Skin of body (tissue), 2 donors: ENCODE results near the gene NECAB3. TPM values are rescaled to one million over a fixed set of nuclear protein-coding genes. Genes with fewer than 3 reads are reported as not detected.
"Not testable (repeated sequence)": the region's sequence is repeated elsewhere in the genome, so short reads cannot be mapped to it uniquely, and the experiment has no call there.

ENCODE experiments used
- DNase-seq: peaks from one replicate; lab custom pipeline; 2025; lab: John Stamatoyannopoulos, UW
- total RNA-seq: library from RNA; depleted of rRNA; stranded (reverse); fragments of >200 nt; gene quantifications from one replicate; pipeline ENCODE4 v1.2.3, GENCODE V29; 2014

Gene NECAB3, protein sequence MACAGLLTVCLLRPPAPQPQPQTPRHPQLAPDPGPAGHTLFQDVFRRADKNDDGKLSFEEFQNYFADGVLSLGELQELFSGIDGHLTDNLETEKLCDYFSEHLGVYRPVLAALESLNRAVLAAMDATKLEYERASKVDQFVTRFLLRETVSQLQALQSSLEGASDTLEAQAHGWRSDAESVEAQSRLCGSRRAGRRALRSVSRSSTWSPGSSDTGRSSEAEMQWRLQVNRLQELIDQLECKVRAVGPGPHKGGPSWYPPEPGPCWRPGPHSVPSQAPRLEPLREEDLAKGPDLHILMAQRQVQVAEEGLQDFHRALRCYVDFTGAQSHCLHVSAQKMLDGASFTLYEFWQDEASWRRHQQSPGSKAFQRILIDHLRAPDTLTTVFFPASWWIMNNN
- total RNA-seq = 20.5 TPM

DNA sequence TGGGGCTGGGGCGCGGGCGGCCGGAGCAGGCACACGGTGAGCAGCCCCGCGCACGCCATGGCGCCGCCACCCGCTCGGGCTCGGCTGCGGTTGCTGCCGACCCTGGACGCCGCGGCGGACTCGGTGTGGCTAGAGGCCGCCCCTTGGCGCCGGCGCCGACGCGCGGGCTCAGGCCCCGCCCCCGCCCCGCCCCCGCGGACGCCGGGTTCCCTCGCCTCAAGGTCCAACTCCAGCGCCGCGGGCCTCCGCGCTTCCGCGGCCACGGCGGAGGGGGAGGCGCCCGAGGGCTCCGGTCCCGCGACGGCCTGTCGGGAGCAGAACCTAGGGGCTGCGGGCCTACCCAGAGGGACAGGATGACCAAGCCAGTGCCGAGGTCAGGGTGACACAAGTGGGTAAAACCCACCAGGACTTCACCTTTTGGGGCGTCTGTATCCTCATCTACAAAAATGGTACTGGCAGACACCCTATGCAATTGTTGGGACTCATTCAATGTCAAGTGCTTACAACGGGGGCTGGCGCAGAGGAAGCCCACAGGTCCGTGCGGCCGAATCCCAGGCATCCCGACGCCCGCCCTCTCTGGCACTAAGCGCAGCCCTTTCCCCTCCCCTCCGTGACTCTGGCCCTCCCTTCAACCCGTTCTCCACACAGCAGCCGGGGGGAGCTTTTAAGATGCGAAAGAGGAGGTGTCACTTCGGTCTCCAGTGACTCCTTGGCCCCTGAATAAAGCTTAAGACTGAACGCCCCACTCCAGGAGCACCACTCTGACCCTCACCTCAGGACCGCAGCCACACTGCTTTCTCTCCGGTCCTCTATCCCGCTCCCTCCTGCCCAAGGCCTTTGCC, at the start of gene NECAB3:
TSS of gene NECAB3 (minus strand) at position 135 of the 842 bp plus-strand sequence. CDS start at position 59, 76 bp downstream.
- peak; percentile 68 for DNase-seq

DNA sequence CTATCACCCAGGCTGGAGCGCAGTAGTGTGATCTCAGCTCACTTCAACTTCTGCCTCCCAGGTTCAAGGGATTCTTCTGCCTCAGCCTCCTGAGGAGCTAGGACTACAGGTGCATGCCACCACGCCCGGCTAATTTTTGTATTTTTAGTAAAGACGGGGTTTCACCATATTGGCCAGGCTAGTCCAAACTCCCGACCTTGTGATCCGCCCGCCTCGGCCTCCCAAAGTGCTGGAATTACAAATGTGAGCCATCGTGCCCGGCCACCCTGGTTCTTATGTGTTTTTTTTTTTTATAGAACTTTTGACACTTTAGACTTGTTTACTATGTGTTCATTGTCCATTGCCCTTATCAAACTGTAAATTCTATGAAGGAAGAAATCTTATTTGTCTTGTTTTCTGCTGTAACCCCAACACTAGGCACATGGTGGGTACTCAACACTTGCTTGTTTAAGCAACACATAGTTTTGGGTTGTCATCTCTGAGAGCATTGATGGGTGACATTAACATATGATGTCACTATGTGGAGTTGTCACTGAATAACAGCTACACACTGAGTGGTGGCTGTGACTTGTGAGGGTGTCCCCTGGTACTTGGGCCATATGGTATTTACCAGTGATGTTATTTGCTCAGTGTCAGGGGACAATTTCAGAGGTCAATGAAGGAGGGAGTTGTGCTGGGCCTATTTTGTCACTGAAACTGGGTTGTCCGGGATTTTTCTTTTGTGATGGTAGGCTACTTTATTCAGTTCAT, 47.3 kb upstream of the NECAB3 start:
- no peak for DNase-seq

DNA sequence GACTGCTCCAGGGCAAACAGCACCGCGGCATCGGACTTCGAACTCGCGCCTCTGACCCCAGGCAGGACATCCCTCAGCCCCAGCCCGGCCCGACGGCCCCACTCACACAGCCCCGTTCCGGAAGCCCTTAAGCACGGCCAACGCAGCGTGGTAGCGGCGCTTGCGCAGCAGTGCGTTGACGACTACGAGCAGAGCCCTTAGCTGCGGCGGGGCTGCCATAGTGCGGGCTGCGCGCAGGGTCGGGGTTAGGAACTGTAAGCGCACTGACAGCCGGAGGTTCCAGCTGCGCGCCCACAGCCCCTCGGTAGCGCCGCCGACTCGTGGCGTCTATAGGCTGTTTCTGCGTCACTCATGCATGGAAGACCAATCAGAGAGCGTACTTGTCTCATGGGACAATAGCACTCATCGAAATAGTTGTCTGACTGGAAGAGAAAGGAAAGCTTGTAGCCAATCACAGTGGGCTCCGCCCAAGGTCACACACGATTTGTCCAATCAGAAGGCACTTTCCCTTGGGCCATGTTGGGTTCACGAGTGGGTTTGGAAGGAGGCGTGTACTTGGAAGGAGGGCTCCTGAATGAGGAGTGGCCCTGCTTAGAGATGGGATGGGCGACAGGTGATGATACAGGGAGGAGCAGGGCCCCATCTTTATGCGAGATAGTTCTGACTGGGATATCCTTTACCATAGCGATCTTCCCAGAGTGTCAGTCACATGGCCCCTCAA, 45.9 kb upstream of the NECAB3 start, which contains the start of gene PXMP4:
TSS of gene PXMP4 (minus strand) at position 322 of the 721 bp plus-strand sequence. CDS start at position 219, 103 bp downstream.
- DNase-seq = peak; percentile 99

DNA sequence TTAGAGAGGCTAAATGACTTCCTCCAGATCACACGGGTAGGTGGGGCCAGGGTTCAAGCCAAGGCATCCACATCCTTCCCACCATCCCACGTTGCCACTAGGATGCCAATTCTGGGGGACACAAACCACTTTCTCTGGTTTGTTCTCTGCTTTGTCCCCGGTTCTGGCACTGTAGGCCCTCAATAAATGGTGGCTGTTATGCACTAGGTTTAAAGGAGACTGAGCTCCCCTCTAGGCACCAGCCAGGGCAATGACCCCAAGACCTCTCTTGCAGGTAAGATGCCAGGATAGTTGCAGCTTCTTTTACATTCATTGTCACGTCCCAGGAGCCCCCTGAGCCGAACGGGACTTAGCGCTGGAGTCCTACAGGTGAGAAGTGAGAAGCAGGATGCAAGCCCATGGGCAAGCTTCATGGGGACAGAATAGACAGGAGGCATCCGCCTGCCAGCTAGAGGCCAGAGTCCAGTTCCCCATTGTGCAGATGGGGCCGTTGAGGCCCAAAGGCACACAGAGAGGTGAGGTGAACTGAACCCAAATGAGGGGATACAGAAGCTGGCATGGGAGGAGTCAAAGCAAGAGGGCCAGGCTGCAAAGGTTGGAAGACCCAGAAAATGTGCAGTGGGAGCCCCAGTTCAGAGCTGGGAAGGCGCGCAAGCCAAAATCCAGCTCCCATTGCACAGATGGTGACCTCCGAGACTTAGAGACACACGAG, 45.2 kb upstream of the NECAB3 start:
- DNase-seq = no peak

DNA sequence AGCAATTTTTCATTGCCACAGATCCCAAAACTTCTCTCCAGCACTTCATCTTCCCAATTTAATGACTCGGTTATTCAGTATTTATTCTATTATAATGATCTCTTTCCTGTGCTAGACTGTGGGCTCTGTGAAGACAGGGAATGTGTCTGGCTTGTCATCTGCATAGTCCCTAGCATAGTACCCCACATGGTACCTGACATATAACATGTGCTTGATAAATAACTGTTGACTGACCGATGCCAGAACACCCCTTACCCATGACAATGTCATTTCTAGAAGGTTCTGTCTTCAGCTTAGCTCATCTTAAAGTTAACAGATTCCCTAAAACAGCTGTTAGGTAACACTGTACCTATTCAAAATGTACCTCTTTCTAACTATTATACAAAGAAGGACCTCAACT, 42.3 kb upstream of the NECAB3 start:
- DNase-seq = no peak

DNA sequence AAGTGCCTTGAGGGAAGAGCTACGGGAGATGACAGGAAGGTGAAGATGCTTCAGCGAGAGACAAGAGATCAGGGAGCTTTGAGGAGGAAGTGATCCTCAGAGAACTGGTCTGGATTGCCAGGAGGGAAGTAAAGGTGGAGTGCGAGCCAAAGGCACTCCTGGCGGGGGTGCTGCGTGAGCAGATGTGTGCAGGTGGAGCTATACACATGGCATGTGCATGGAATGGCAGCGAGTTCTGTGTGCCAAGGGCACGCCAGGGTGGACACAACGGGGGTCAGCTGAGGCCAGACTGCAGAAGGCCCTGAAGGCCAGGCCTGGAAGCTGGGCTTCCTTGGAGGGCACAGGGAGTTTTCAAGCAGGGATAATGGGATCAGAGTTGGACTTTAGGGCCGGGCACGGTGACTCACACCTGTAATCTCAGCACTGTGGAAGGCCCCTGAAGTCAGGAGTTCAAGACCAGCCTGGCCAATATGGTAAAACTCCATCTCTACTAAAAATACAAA, 39.7 kb upstream of the NECAB3 start:
- DNase-seq = no peak

DNA sequence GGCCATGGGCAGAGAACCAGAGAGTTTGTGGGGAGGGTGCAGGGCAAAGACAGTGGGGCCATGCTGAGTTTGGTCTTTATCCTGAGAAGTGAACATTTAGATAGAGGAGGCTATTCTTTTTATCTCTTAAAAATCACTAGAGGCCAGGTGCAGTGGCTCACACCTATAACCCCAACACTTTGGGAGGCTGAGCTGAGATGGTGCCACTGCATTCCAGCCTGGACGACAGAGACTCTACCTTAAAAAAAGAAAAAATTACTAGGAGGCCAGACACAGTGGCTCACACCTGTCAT, 37.2 kb upstream of the NECAB3 start:
- DNase-seq = no peak

DNA sequence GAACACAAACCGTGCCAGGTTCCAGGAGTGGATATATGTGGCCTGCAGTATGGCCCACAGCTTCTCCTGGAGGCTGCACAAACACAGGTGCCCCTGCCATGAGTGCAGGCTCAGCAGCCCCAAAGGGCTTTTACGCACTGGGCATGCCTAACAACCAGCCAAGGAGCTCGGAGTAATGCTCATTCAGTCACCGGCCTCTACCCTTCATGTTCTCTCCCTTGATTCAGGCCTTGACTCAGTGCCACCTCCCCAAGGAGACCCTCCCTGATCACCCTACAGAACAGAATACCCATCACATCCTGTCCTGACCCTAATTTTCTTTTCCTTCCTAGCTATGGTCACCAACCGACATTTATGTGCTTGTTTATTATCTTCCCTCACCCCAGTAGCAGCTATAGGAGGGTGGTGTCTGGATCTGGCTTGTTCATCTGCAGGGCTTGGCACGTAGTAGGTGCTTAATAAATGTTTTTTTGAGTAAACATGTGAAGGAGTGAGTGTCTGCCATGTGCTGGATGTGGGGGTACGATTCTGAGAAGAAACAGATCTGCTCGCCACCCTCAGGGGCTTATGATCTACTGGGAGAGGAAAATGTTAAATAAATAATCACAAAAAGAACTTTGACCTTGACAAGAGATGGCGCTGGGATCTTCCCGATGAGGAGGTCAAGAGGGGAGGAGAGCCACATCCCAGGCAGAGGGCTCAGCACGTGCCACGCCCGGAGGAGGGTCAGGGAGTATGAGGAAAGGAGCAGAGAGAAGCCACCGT, 36.6 kb upstream of the NECAB3 start:
- DNase-seq = no peak

DNA sequence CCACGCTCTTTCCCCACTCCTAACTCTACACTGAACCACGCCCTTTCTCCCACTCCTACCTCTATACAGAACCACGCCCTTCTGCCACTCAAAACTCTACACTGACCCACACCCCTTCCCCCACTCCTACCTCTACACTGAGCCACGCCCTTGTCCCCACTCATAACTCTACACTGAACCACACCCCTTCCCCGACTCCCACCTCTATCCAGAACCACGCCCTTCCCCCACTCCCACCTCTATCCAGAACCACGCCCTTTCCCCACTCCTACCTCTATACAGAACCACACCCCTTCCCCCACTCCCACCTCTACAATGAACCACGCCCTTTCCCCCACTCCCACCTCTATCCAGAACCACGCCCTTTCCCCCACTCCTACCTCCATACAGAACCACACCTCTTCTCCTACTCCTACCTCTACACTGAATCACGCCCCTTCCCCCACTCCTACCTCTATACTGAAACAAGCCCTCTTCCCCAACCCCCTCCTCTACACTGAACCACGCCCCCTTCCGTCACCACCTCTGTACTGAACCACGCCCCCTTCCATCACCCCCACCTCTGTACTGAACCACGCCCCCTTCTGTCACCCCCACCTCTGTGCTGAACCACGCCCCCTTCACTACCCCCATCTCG, 35.8 kb upstream of the NECAB3 start:
- no peak for DNase-seq

DNA sequence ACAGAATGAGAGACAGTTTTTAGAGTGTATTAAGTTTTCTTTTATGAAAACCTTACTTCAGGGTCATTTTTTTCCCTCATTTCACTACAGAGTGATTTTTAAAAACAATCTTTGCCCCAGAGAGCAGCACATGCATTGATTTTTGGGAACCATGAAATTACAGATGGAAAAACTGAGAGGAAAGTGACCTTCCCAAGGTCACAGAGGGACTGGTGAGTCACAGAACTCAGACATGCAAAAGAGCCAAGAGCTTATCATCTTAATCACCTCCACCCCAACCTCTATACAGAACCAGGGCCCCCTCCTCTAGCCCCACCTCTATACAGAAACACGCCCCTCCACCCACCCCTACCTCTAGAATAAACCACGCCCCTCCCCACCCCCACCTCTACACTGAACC, 35.2 kb upstream of the NECAB3 start:
- DNase-seq = no peak

DNA sequence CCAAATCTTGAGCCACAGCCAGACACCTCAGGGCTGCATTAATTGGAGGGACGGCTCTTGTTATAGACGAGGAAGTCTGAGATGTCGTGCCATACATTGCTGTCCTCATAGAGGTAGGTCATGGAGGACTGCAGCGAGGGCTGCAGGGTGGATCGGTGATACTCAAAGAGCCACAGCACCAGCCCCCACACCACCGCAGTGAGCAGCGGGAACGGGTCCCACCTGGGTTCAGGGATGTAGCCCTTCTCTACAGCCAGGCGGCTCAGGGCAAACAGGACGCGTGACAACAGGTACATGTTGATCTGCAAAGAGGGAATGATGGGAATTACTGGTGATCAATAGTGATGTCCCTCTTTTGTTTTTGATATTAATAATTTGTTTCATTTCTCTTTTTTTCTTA, 33.4 kb upstream of the NECAB3 start:
- no peak for DNase-seq

DNA sequence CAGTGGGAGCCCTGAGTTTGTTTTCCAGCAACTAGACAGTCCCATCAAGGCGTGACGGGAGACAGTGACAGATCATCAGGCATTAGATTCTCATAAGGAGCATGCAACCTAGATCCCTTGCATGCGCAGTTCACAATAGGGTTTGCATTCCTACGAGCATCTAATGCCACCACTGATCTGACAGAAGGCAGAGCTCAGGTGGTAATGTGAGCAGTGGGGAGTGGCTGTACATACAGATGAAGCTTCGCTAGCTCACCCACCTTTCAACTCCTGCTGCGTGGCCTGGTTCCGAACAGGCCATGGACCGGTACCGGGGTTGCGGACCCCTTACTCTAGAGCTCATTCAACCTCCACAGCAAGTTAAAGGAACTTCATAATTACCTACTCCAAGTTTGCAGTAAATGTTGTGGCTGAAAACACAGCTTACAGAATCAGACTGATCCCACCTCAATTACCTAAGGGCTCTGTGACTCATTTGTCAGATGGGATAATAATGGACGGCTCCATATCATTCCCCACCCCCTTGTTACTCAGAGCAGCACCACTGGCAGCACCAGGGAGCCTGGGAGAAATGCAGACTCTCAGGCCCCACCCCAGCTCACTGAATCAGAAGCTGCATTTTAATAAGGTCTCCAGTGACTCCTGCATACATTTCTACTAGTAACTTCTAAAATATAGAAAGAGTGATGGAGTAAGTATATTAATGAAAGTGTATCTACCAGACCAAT, 30.1 kb upstream of the NECAB3 start:
- DNase-seq = no peak

DNA sequence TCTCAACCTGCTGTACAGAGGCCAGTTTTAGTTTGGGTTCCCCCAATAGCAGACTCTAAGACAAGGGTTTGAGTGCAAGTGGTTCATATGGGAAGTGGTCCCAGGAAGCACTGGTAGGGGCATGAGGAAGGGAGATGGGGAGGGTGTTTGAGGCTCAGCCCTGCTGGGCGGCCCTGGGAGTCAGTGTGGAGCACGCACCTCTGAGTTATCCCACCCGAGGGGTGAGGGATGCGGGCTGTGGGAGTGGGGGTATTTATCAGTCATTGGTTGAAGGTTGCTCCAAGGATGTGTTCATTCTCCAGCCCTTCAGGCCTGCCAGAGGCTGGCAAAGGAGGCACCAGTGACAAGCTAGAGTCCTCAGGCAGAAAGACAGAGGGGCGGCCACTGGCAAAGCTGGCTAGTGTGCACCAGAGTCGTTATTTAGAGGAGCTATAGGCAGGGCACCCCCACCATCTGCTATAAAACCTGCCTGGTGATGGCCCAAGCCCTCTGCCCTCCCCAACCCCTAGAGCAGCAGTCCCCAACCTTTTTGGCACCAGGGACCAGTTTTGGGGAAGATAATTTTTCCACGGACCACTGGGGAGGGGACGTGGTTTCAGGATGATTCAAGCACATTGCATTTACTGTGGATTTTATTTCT, 29.4 kb upstream of the NECAB3 start:
- no peak for DNase-seq

DNA sequence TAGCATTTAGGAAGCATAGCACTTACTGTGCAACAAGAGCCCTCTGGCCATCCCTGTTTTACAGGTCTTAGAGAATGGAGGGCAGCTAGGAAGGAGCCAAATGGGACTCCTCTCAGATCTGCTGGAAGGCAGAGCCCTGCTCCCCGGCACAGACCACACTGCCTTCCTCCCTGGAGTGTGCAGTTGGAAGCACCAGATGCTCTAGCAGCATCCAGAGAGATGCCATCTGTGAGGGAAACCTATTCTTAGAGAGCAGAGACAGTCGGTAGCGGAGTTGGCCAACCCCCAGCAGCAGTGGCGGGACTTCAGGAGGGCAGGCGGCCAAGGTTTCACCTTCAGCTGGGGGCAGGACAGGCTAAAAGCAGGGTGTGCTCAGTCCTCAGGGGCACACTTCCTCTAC, 28.6 kb upstream of the NECAB3 start:
- DNase-seq = no peak

DNA sequence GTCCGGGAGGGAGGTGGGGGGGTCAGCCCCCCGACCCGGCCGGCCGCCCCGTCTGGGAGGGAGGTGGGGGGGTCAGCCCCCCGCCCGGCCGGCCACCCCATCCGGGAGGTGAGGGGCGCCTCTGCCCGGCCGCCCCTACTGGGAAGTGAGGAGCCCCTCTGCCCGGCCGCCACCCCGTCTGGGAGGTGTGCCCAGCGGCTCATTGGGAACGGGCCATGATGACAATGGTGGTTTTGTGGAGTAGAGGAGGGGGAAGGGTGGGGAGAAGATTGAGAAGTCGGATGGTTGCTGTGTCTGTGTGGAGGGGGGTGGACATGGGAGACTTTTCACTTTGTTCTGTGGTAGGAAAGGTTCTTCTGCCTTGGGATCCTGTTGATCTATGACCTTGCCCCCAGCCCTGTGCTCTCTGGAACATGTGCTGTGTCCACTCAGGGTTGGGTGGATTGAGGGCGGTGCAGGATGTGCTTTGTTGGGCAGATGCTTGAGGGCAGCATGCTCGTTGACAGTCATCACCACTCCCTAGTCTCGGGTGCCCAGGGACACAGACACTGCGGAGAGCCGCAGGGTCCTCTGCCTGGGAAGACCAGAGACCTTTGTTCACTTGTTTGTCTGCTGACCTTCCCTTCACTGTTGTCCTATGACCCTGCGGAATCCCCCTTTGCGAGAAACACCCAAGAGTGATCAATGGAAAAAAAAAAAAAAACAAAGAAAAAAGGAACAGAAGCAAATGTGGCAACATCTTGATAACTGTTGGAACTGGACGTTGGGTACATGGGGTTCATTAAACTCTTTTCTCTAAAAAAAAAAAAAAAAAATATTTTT, 27.6 kb upstream of the NECAB3 start:
- DNase-seq = no peak

DNA sequence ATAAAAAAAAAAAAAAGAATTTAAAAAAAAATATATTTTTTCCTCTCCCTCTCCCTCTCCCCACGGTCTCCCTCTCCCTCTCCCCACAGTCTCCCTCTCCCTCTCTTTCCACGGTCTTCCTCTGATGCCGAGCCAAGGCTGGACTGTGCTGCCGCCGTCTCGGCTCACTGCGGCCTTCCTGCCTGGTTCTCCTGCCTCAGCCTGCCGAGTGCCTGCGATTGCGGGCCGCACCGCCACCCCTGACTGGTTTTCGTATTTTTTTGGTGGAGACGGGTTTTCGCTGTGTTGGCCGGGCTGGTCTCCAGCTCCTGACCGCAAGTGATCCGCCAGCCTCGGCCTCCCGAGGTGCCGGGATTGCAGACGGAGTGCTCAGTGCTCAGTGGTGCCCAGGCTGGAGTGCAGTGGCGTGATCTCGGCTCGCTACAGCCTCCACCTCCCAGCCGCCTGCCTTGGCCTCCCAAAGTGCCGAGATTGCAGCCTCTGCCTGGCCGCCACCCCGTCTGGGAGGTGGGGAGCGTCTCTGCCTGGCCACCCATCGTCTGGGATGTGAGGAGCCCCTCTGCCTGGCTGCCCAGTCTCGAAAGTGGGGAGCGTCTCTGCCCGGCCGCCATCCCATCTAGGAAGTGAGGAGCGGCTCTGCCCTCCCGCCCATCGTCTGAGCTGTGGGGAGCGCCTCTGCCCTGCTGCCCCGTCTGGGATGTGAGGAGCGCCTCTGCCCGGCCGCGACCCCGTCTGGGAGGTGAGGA, 26.6 kb upstream of the NECAB3 start:
- not testable (repeated sequence) for DNase-seq
